MM.1S (cell line): ENCODE results near the gene BANP.

Experiments used
- DNase-seq: peaks from one replicate; pipeline ENCODE4 v3.0.0-alpha.2; 2015
- H2AFZ ChIP-seq: fragments of 300-600 bp; sonication (generic); 2 replicates; pipeline ENCODE4 v1.6.0; 2016; ENCODE audit warnings: antibody characterized with exemption, low read length
- H3F3A ChIP-seq: fragments of 300-600 bp; sonication (generic); 2 replicates; pipeline ENCODE4 v1.6.1; 2016; ENCODE audit warnings: mild to moderate bottlenecking, antibody characterized with exemption, low read length, moderate library complexity, mixed read lengths; ENCODE audit not compliant: insufficient read depth
- H3K27ac ChIP-seq: fragments of 300-600 bp; sonication (generic); 2 replicates; pipeline ENCODE4 v1.5.1; 2016; ENCODE audit warnings: mild to moderate bottlenecking, low read length
- H3K27me3 ChIP-seq: fragments of 300-600 bp; sonication (generic); replicated peaks from 2 replicates; pipeline ENCODE4 v1.6.0; 2016; ENCODE audit warnings: low read length; ENCODE audit not compliant: insufficient read depth
- H3K36me3 ChIP-seq: fragments of 300-600 bp; sonication (generic); replicated peaks from 2 replicates; pipeline ENCODE4 v1.6.1; 2016; ENCODE audit warnings: mild to moderate bottlenecking, low read length, mixed read lengths; ENCODE audit not compliant: insufficient read depth
- H3K4me1 ChIP-seq: fragments of 300-600 bp; sonication (generic); 2 replicates; pipeline ENCODE4 v1.6.1; 2016; ENCODE audit warnings: low read length, mixed read lengths
- H3K4me2 ChIP-seq: fragments of 300-600 bp; sonication (generic); 2 replicates; pipeline ENCODE4 v1.6.0; 2016; ENCODE audit warnings: low read depth, low read length
- H3K4me3 ChIP-seq: fragments of 300-600 bp; sonication (generic); 2 replicates; pipeline ENCODE4 v1.5.1; 2016; ENCODE audit warnings: low read length, mixed read lengths
- H3K79me2 ChIP-seq: fragments of 300-600 bp; sonication (generic); 2 replicates; pipeline ENCODE4 v1.6.1; 2016; ENCODE audit warnings: mixed run types, low read length, mixed read lengths
- H3K9ac ChIP-seq: fragments of 300-600 bp; sonication (generic); 2 replicates; pipeline ENCODE4 v1.6.1; 2016; ENCODE audit warnings: low read length, mixed read lengths
- H3K9me2 ChIP-seq: fragments of 300-600 bp; sonication (generic); replicated peaks from 2 replicates; pipeline ENCODE4 v1.6.1; 2016; ENCODE audit warnings: mild to moderate bottlenecking, low read length, mixed read lengths; ENCODE audit not compliant: insufficient read depth
- H3K9me3 ChIP-seq: fragments of 300-600 bp; sonication (generic); replicated peaks from 2 replicates; pipeline ENCODE4 v1.6.1; 2016; ENCODE audit warnings: mild to moderate bottlenecking, low read length, mixed read lengths; ENCODE audit not compliant: insufficient read depth
- H4K20me1 ChIP-seq: fragments of 300-600 bp; sonication (generic); 2 replicates; pipeline ENCODE4 v1.6.1; 2016; ENCODE audit warnings: mild to moderate bottlenecking, low read length, moderate library complexity, mixed read lengths; ENCODE audit not compliant: insufficient read depth
- CTCF ChIP-seq: fragments of 300-600 bp; sonication (generic); IDR thresholded peaks from 2 replicates; pipeline ENCODE4 v1.5.1; 2016; ENCODE audit warnings: antibody characterized with exemption, low read length, mixed read lengths
- EZH2 ChIP-seq: fragments of 300-600 bp; sonication (generic); optimal IDR thresholded peaks from 2 replicates; pipeline ENCODE3; 2017; ENCODE audit warnings: low read depth, mild to moderate bottlenecking, antibody characterized with exemption, low read length, mixed read lengths
- EZH2phosphoT487 ChIP-seq: fragments of 300-600 bp; sonication (generic); IDR thresholded peaks from 2 replicates; pipeline ENCODE4 v1.6.1; 2018; ENCODE audit warnings: antibody characterized with exemption, low read length

The BANP gene

GRCh38 chr16:87938412-87938949 lies 12.8 kb upstream of the BANP start:
- no peaks in the 10 kb centered on the region for H3K4me1 ChIP-seq
- H3K4me3 ChIP-seq, result no peak overlapping the region
- no peak for DNase-seq
- no peak overlapping the region for H3K9ac ChIP-seq
- no peak overlapping the region for H3K4me2 ChIP-seq
- no peak overlapping the region for H2AFZ ChIP-seq
- H4K20me1 ChIP-seq, result no peaks in the 10 kb centered on the region
- H3K9me3 ChIP-seq, result no peaks in the 10 kb centered on the region
- H3F3A ChIP-seq, result no peaks in the 10 kb centered on the region
- no peaks in the 10 kb centered on the region for H3K79me2 ChIP-seq
- TF ChIP-seq EZH2phosphoT487 (no peak), EZH2 (no peak), CTCF (no peak)
- no peaks in the 10 kb centered on the region for H3K9me2 ChIP-seq
- H3K36me3 ChIP-seq, result no peaks in the 10 kb centered on the region
- H3K27me3 ChIP-seq, result no peaks in the 10 kb centered on the region; the same call in 1 of the 2 replicates
- H3K27ac ChIP-seq, result no peak overlapping the region

GRCh38 chr16:87939562-87940423 lies 11.4 kb upstream of the BANP start:
- Histone ChIP-seq H3K4me1 (no peaks in the 10 kb centered on the region), H3K4me2 (no peak overlapping the region), H2AFZ (no peak overlapping the region), H3K27ac (no peak overlapping the region), H3F3A (no peaks in the 10 kb centered on the region), H3K27me3 (no peaks in the 10 kb centered on the region; the same call in 1 of the 2 replicates), H3K9me3 (no peaks in the 10 kb centered on the region), H3K9me2 (no peaks in the 10 kb centered on the region), H3K79me2 (no peaks in the 10 kb centered on the region), H3K4me3 (no peak overlapping the region), H3K9ac (no peak overlapping the region), H3K36me3 (no peaks in the 10 kb centered on the region), H4K20me1 (no peaks in the 10 kb centered on the region)
- DNase-seq, result no peak
- no peak for TF ChIP-seq CTCF
- TF ChIP-seq EZH2phosphoT487, result no peak
- no peak for TF ChIP-seq EZH2

- H3K4me1 ChIP-seq, result no peaks in the 10 kb centered on the region
- H3K9me2 ChIP-seq, result no peaks in the 10 kb centered on the region
- H3K27me3 ChIP-seq, result no peaks in the 10 kb centered on the region; the same call in 1 of the 2 replicates
- DNase-seq, result no peak
- no peak overlapping the region for H3K4me3 ChIP-seq
- TF ChIP-seq CTCF (no peak), EZH2 (no peak), EZH2phosphoT487 (no peak)
- no peak overlapping the region for H3K4me2 ChIP-seq
- no peaks in the 10 kb centered on the region for H4K20me1 ChIP-seq
- no peak overlapping the region for H3K9ac ChIP-seq
- H3K27ac ChIP-seq, result no peak overlapping the region
- H3K9me3 ChIP-seq, result no peaks in the 10 kb centered on the region
- no peaks in the 10 kb centered on the region for H3F3A ChIP-seq
- no peak overlapping the region for H2AFZ ChIP-seq
- H3K36me3 ChIP-seq, result no peaks in the 10 kb centered on the region
- H3K79me2 ChIP-seq, result no peaks in the 10 kb centered on the region
Observed at GRCh38 chr16:87942680-87943079, 8.6 kb upstream of the BANP start.
